Measurements from ENCODE around the gene POU6F2.

GRCh38 chr7:39317107-39317506 lies 339.4 kb downstream of the POU6F2 start:
- no peak for TF ChIP-seq POLR2AphosphoS5 (IDR thresholded peaks at IDR 0.05)
- TF ChIP-seq CTCF (IDR thresholded peaks at IDR 0.05), result no peak
